Right lobe of liver (tissue), 6 donors: ENCODE measurements around the gene COX19. TPM values are rescaled to one million over a fixed set of nuclear protein-coding genes. Genes with fewer than 3 reads are reported as not detected.
"Not testable (repeated sequence)": the region's sequence is repeated elsewhere in the genome, so short reads cannot be mapped to it uniquely, and the experiment has no call there.

Source experiments
- ATAC-seq, 4 donors: fragments of 200-7000 bp; cut with Tn5 transposase; one replicate each; pipeline ENCODE4 v1.9.1; 2020; ENCODE audit warnings: mild to moderate bottlenecking in 4 of 4, moderate library complexity in 4 of 4
- DNase-seq, 3 donors: peaks; one replicate each; pipeline ENCODE4 v3.0.0-alpha.2; 2020
- H3K27ac ChIP-seq, 3 donors: fragments of 200-600 bp; one replicate each; pipeline ENCODE4 v1.8.0; 2022
- H3K27me3 ChIP-seq, 2 donors: fragments of 200-600 bp; one replicate each; pipeline ENCODE4 v1.8.0; 2022
- H3K36me3 ChIP-seq, 4 donors: fragments of 200-600 bp; sonication (generic) in 1 of 4; one replicate each; pipeline versions ENCODE4 v1.5.1 to v1.8.0; 2017 to 2022; ENCODE audit warnings: control low read depth in 1 of 4
- H3K4me1 ChIP-seq, 4 donors: fragments of 200-600 bp; sonication (generic) in 1 of 4; one replicate each; pipeline versions ENCODE4 v1.5.1 to v1.8.0; 2017 to 2022; ENCODE audit warnings: control low read depth in 1 of 4
- H3K4me3 ChIP-seq, 3 donors: fragments of 200-600 bp; one replicate each; pipeline ENCODE4 v1.8.0; 2022
- H3K9me3 ChIP-seq, 4 donors: fragments of 200-600 bp; sonication (generic) in 1 of 4; one replicate each; pipeline versions ENCODE4 v1.5.1 to v1.8.0; 2017 to 2022; ENCODE audit warnings: control low read depth in 1 of 4
- CTCF ChIP-seq, 4 donors: fragments of 200-600 bp in 3 of 4; fragments of 450-650 bp in 1 of 4; IDR thresholded peaks; one replicate each; pipeline versions ENCODE4 v1.5.1 to v1.8.0; 2016 to 2022; ENCODE audit warnings: antibody characterized with exemption in 4 of 4, mild to moderate bottlenecking in 2 of 4
- POLR2A ChIP-seq: fragments of 450-650 bp; IDR thresholded peaks from one replicate; pipeline ENCODE4 v1.6.1; 2017; ENCODE audit warnings: antibody characterized with exemption, mild to moderate bottlenecking
- WGBS: methylation state at CpG from one replicate; pipeline ENCODE4 v1.1.6; 2018; ENCODE audit warnings: low coverage, low lambda C conversion rate; ENCODE audit not compliant: insufficient coverage; ENCODE audit errors: missing lambda C conversion rate; 5-methylcytosine and 5-hydroxymethylcytosine counted together
- intact Hi-C, 2 donors: fragments of 100-400 bp; cut with DNase I; formaldehyde crosslinking; loops; one replicate each; pipeline versions ENCODE4 v1.11.2 to v1.14.1; 2022
- total RNA-seq, 6 experiments: library from RNA; depleted of rRNA in 2 of 6; stranded (reverse); fragments of >200 nt in 2 of 6; fragmentation: NEBNext Ultra II Directional in 3 of 6; extraction: Animal tissue kit (Norgen Biotek cat#: 25700) in 3 of 6; gene quantifications; one replicate each; pipeline versions ENCODE4 v1.1.0 to v1.2.4, GENCODE V29; 2016 to 2023
- donor health status: DM: no; HTN: yes; CAD: no.
- donor health status: DM: no; HTN: no; CAD: no.
- donor health status: DM: no; HTN: no; CAD: no.
- donor health status: DM: no; HTN: yes; CAD: no.
- donor health status: DM: no; HTN: yes; CAD: no.

The COX19 gene
- total RNA-seq, 6 experiments from 2014 or later: 3.2 to 6.5 (median 4.0) TPM

GRCh38 chr7:1008733-1009363, 33.5 kb upstream of the COX19 start:
- DNase-seq: no peak
- Histone ChIP-seq H3K4me1 (peaks cover 0 to 6% (median 3%) of the 10 kb centered on the region in 4 donors), H3K4me3 (no peak overlapping the region), H3K27me3 (no peaks in the 10 kb centered on the region), H3K36me3 (peaks cover 0 to 6% (median 1%) of the 10 kb centered on the region in 4 donors), H3K27ac (no peak overlapping the region), H3K9me3 (no peaks in the 10 kb centered on the region)
- ATAC-seq: no peak
- WGBS: 89% methylated on average over 22 of the region's 37 CpGs
- intact Hi-C loops: no loop called here
- no peak for TF ChIP-seq CTCF (IDR thresholded peaks at IDR 0.05)
- no peak for TF ChIP-seq POLR2A

- DNase-seq (no peak), ATAC-seq (no peak)
- H3K4me1 ChIP-seq: peaks cover 0 to 6% (median 3%) of the 10 kb centered on the region in 4 donors
These were observed 32.6 kb upstream of the COX19 start for GRCh38 chr7:1007901-1008300.

GRCh38 chr7:1005303-1005702, 30.0 kb upstream of the COX19 start:
- Histone ChIP-seq H3K9me3 (no peaks in the 10 kb centered on the region), H3K4me3 (no peak overlapping the region), H3K27me3 (no peaks in the 10 kb centered on the region), H3K4me1 (no peaks in the 10 kb centered on the region), H3K36me3 (peaks cover 0 to 6% (median 1%) of the 10 kb centered on the region in 4 donors), H3K27ac (no peak overlapping the region)
- no CpG with 5 or more reads among the region's 21 CpGs for WGBS
- ATAC-seq (no peak), DNase-seq (no peak)
- TF ChIP-seq CTCF (IDR thresholded peaks at IDR 0.05) (no peak), POLR2A (no peak)
- intact Hi-C loops: no loop called here

More at GRCh38 chr7:1007901-1008300, 32.6 kb upstream of the COX19 start:
- Histone ChIP-seq H3K27ac (no peak overlapping the region), H3K36me3 (peaks cover 0 to 6% (median 1%) of the 10 kb centered on the region in 4 donors), H3K9me3 (no peaks in the 10 kb centered on the region), H3K27me3 (no peaks in the 10 kb centered on the region), H3K4me3 (no peak overlapping the region)
- WGBS: no CpG with 5 or more reads among the region's 15 CpGs
- intact Hi-C loops: no loop called here
- TF ChIP-seq POLR2A: no peak
- TF ChIP-seq CTCF (IDR thresholded peaks at IDR 0.05): no peak

GRCh38 chr7:1004018-1004852, 28.9 kb upstream of the COX19 start:
- TF ChIP-seq POLR2A (no peak), CTCF (IDR thresholded peaks at IDR 0.05) (no peak)
- Histone ChIP-seq H3K27ac (no peak overlapping the region), H3K27me3 (no peaks in the 10 kb centered on the region), H3K9me3 (no peaks in the 10 kb centered on the region), H3K4me1 (no peaks in the 10 kb centered on the region), H3K36me3 (no peaks in the 10 kb centered on the region), H3K4me3 (no peak overlapping the region)
- DNase-seq (no peak), ATAC-seq (no peak)
- intact Hi-C loops: no loop called here
- WGBS: 96% methylated on average over 8 of the region's 32 CpGs

GRCh38 chr7:1002445-1002844, 27.1 kb upstream of the COX19 start:
- H3K27ac ChIP-seq, H3K27me3 ChIP-seq, ATAC-seq, H3K4me3 ChIP-seq, intact Hi-C loops, H3K36me3 ChIP-seq, DNase-seq, H3K9me3 ChIP-seq, H3K4me1 ChIP-seq: not testable (repeated sequence)
- WGBS: 80% methylated on average over 2 of the region's 7 CpGs

- H3K27ac ChIP-seq, intact Hi-C loops, ATAC-seq, H3K36me3 ChIP-seq, DNase-seq, H3K4me3 ChIP-seq, H3K9me3 ChIP-seq, H3K27me3 ChIP-seq, H3K4me1 ChIP-seq: not testable (repeated sequence)
- 89% methylated on average over 1 of the region's 4 CpGs for WGBS
These were observed 26.7 kb upstream of the COX19 start for GRCh38 chr7:1002026-1002425.

- H3K36me3 ChIP-seq, ATAC-seq, H3K4me1 ChIP-seq, H3K27ac ChIP-seq, intact Hi-C loops, H3K27me3 ChIP-seq, DNase-seq, H3K4me3 ChIP-seq, H3K9me3 ChIP-seq: not testable (repeated sequence)
- WGBS: 69% methylated on average over 5 of the region's 14 CpGs
These were observed 25.9 kb upstream of the COX19 start for GRCh38 chr7:1001069-1001770.
